Posterior vena cava (tissue), 2 donors: Measurements from ENCODE around the gene FAM222B. TPM values are rescaled to one million over a fixed set of nuclear protein-coding genes. Genes with fewer than 3 reads are reported as not detected.
A peak's percentile ranks its signal among the peaks of the same experiment; 100 is the strongest.

ENCODE experiments used
- DNase-seq: peaks from one replicate; pipeline ENCODE4 v3.0.0-alpha.2; 2020; ENCODE audit warnings: low spot score
- intact Hi-C, 2 donors: fragments of 100-400 bp; cut with DNase I; formaldehyde crosslinking; loops; one replicate each; pipeline versions ENCODE4 v1.14.1 to v1.14.2; 2022 to 2023
- total RNA-seq, 2 donors: library from RNA; stranded (reverse); fragmentation: NEBNext Ultra II Directional; extraction: Animal tissue kit (Norgen Biotek cat#: 25700); gene quantifications; one replicate each; pipeline ENCODE4 v1.2.1, GENCODE V29; 2021
- donor health status: DM: yes; HTN: yes; CAD: no.
- donor health status: DM: yes; HTN: yes; CAD: no.

FAM222B gene
- total RNA-seq, 2 donors from 2014 or later: 13.8 to 19.2 TPM

- intact Hi-C loops: loop anchor here (10.0 kb wide), 2 partner anchors 46 to 136 kb away; partner anchors contain the start of gene FLOT2 (in 1 of the 2)
- DNase-seq: peak; percentile 75
Observed at GRCh38 chr17:28758411-28759121, 84.0 kb downstream of the FAM222B start.

GRCh38 chr17:28756049-28756804 lies 86.4 kb downstream of the FAM222B start:
- peak; percentile 29 for DNase-seq
- intact Hi-C loops: loop anchor here (10.0 kb wide), 2 partner anchors 49 to 139 kb away; partner anchors contain the start of gene FLOT2 (in 1 of the 2)

GRCh38 chr17:28755486-28755885 lies 87.1 kb downstream of the FAM222B start:
- intact Hi-C loops: loop anchor here (10.0 kb wide), 2 partner anchors 49 to 139 kb away; partner anchors contain the start of gene FLOT2 (in 1 of the 2)
- DNase-seq: peak; percentile 23

- peak; percentile 18 for DNase-seq
- intact Hi-C loops: loop anchor here (10.0 kb wide), 2 partner anchors 53 to 143 kb away; partner anchors contain the start of gene FLOT2 (in 1 of the 2)
Observed at GRCh38 chr17:28751600-28752366, 90.8 kb downstream of the FAM222B start.

- intact Hi-C loops: loop anchor here (10.0 kb wide), 2 partner anchors 54 to 144 kb away; partner anchors contain the start of gene FLOT2 (in 1 of the 2)
- DNase-seq: peak; percentile 97
Observed at GRCh38 chr17:28750178-28751047, 92.2 kb downstream of the FAM222B start.

- intact Hi-C loops: loop anchor here (10.0 kb wide), 2 partner anchors 55 to 145 kb away; partner anchors contain the start of gene FLOT2 (in 1 of the 2)
- DNase-seq: peak; percentile 79
Observed at GRCh38 chr17:28749516-28750177, 92.9 kb downstream of the FAM222B start.

GRCh38 chr17:28748852-28749515 lies 93.6 kb downstream of the FAM222B start:
- intact Hi-C loops: no loop called here
- DNase-seq: peak; percentile 78

GRCh38 chr17:28747801-28748750 lies 94.5 kb downstream of the FAM222B start:
- intact Hi-C loops: no loop called here
- peak; percentile 80 for DNase-seq

- peak; percentile 74 for DNase-seq
- intact Hi-C loops: no loop called here
Observed at GRCh38 chr17:28747051-28747691, 95.4 kb downstream of the FAM222B start.

- intact Hi-C loops: no loop called here
- DNase-seq: peak; percentile 30
Observed at GRCh38 chr17:28746611-28747050, 96.0 kb downstream of the FAM222B start.

- peak; percentile 79 for DNase-seq
- intact Hi-C loops: loop anchor here in 1 of 2 donors (2.0 kb wide), 1 partner anchor 15 kb away; no protein-coding TSS in a partner anchor
Observed at GRCh38 chr17:28745786-28746411, 96.7 kb downstream of the FAM222B start.

GRCh38 chr17:28744972-28745785 lies 97.4 kb downstream of the FAM222B start:
- DNase-seq: peak; percentile 84
- intact Hi-C loops: loop anchor here in 1 of 2 donors (2.0 kb wide), 1 partner anchor 14 kb away; no protein-coding TSS in a partner anchor

- intact Hi-C loops: loop anchor here in 1 of 2 donors (2.0 kb wide), 1 partner anchor 14 kb away; no protein-coding TSS in a partner anchor
- DNase-seq: peak; percentile 88
Observed at GRCh38 chr17:28744104-28744971, 98.3 kb downstream of the FAM222B start.
